Measurements from ENCODE around the gene PTPN12. TPM values are rescaled to one million over a fixed set of nuclear protein-coding genes. Genes with fewer than 3 reads are reported as not detected.

The PTPN12 gene
- total and polyA plus RNA-seq, 2 of the 4 experiments (the other 2 are of a cell fraction) = 24.7 to 31.0 TPM

DNA sequence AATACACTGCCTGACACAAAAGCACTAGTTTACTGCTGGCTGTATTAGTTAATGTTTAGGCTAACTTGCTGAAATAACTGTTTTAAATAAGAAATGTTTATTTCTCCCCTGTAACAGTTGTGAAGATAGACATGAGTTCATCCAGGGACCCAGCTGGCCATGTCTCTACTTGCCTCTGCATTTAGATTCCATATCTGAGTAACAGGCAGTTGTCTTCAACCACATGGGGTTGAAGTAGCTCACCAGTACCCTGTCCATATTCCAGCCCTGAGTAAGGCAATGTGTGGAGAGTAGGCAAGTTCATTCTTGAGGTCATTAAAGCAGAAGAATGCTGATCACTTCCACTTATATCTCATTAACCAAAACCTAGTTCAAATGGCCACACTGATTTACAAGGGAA, 128.1 kb downstream of the PTPN12 start:
- Histone ChIP-seq H2BK15ac (ENCODE audit: low read depth, low read length) (peak overlapping the region; percentile 48; the same call in 2 of the 3 replicates), H2AFZ (replicated peaks; ENCODE audit: low read length, poor library complexity) (no peak overlapping the region), H3K9me1 (ENCODE audit: insufficient read depth, low read length) (peaks cover 2% of the 10 kb centered on the region; the same call in 1 of the 2 replicates), H4K20me1 (ENCODE audit: insufficient read depth, low read length) (no peaks in the 10 kb centered on the region), H3K79me1 (ENCODE audit: low read depth in 1 of 2, low read length in 2 of 2) (peaks cover 2 to 16% of the 10 kb centered on the region in 2 experiments; a peak in 3 of 4 replicates), H3K4me1 (ENCODE audit: control insufficient read depth, insufficient read depth, low read length) (peaks cover 8% of the 10 kb centered on the region), H2BK5ac (ENCODE audit: low read depth, low read length, poor library complexity, severe bottlenecking) (peak overlapping the region; percentile 77), H3K23ac (ENCODE audit: low read depth, low read length) (peak overlapping the region; percentile 81; the same call in 1 of the 2 replicates), H2AK5ac (ENCODE audit: low read depth, low read length) (0 out of 2 replicates have a peak overlapping the region, but pooled peaks have one; percentile 3), H3K9me3 (ENCODE audit: control insufficient read depth, insufficient read depth, low read length) (no peaks in the 10 kb centered on the region), H3K14ac (replicated peaks; ENCODE audit: low read depth, low read length) (peak overlapping the region; percentile 77; the same call in 1 of the 2 replicates), H2AK9ac (replicated peaks; ENCODE audit: low read depth, low read length, poor library complexity) (no peak overlapping the region), H4K5ac (ENCODE audit: low read depth, low read length) (peak overlapping the region; percentile 38), H3K9ac (ENCODE audit: low read depth, low read length) (no peak overlapping the region), H3K36me3 (ENCODE audit: control insufficient read depth, insufficient read depth, low read length) (peaks cover 6% of the 10 kb centered on the region; the same call in 1 of the 2 replicates), H4K91ac (ENCODE audit: insufficient read depth, low read depth, low read length) (peak overlapping the region; percentile 41; the same call in 1 of the 2 replicates), H3K4me3 (ENCODE audit: insufficient read depth, low read depth, low read length) (no peak overlapping the region), H3K27ac (ENCODE audit: insufficient read depth, low read length) (peak overlapping the region; percentile 36; the same call in 1 of the 2 replicates), H3K27me3 (ENCODE audit: control insufficient read depth, insufficient read depth, low read length) (no peaks in the 10 kb centered on the region), H3K56ac (ENCODE audit: extremely low read depth, insufficient read depth, low read length) (no peak overlapping the region), H4K8ac (ENCODE audit: low read depth in 2 of 2, low read length in 2 of 2) (peak overlapping the region in 1 of 2 experiments; percentile 83; a peak in 2 of 4 replicates), H3K4ac (ENCODE audit: low read depth, low read length) (peak overlapping the region; percentile 74), H3K18ac (ENCODE audit: low read depth, low read length) (peak overlapping the region; percentile 83; the same call in 1 of the 2 replicates), H2BK120ac (ENCODE audit: low read depth, low read length) (peak overlapping the region; percentile 64), H2BK20ac (ENCODE audit: low read depth, low read length) (peak overlapping the region; percentile 75), H3K4me2 (ENCODE audit: low read depth, low read length) (peak overlapping the region; percentile 63; the same call in 1 of the 2 replicates)
- intact Hi-C loops (cut with micrococcal nuclease) (no loop called here), dilution Hi-C loops (cut with HindIII; ENCODE audit: low sequenced_read_pairs, unreplicated experiment) (no loop called here), in situ Hi-C loops (cut with MboI; ENCODE audit: low sequenced_read_pairs) (loop anchor here (25.0 kb wide), 1 partner anchor 272 kb away; no protein-coding TSS in a partner anchor)
- peak; percentile 52 for DNase-seq
- CTCF ChIA-PET = interaction anchor here (1.2 to 1.5 kb wide), 2 partner anchors 8 to 13 kb away, joined by 4 to 5 read pairs; no protein-coding TSS in a partner anchor
- BruUV-seq (replicated peaks) = no TSS peak
- ATAC-seq (ENCODE audit: low read depth) = peak; percentile 82
- TF ChIP-seq, protein P1, sequence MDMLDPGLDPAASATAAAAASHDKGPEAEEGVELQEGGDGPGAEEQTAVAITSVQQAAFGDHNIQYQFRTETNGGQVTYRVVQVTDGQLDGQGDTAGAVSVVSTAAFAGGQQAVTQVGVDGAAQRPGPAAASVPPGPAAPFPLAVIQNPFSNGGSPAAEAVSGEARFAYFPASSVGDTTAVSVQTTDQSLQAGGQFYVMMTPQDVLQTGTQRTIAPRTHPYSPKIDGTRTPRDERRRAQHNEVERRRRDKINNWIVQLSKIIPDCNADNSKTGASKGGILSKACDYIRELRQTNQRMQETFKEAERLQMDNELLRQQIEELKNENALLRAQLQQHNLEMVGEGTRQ (IDR thresholded peaks at IDR 0.05; ENCODE audit: low read depth, low read length) = no peak
- POLR2A ChIA-PET (ENCODE audit: unreplicated experiment) = no interaction called here

Measured in IMR-90 (cell line).